DOHH2 (cell line): ENCODE results near the gene UMAD1.

Source experiments
- EZH2phosphoT487 ChIP-seq: fragments of 200-600 bp; sonication (generic); IDR thresholded peaks from 2 replicates; pipeline ENCODE4 v1.6.1; 2017; ENCODE audit warnings: borderline replicate concordance, mild to moderate bottlenecking, antibody characterized with exemption, low read length, moderate library complexity, mixed read lengths
- TF ChIP-seq, protein P1 (sequence below): fragments of 200-600 bp; sonication (generic); IDR thresholded peaks from one replicate; pipeline ENCODE4 v1.5.1; 2014; ENCODE audit warnings: antibody characterized with exemption, mild to moderate bottlenecking, low read depth, low read length; ENCODE audit not compliant: poor library complexity, severe bottlenecking

DNA sequence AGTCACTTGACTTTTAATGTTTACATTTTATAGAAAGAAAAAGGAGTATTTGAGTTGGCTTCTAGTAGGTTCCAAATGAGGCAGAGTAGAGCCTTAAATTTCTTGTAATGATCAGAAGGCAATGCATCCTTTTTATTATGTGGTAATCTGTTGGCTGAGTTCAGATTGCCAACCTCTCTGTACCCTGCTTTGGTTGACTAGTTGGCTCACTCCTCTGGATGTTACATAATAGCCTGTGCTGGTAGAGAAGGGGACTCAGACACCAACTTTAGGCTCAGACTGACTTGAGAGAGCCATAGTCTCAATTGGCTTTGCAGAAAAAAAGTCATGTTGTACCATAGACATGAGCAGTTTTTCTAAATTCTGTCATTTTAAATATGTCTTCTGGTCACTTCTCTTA is 281.3 kb downstream of the UMAD1 start:
- TF ChIP-seq, protein P1, sequence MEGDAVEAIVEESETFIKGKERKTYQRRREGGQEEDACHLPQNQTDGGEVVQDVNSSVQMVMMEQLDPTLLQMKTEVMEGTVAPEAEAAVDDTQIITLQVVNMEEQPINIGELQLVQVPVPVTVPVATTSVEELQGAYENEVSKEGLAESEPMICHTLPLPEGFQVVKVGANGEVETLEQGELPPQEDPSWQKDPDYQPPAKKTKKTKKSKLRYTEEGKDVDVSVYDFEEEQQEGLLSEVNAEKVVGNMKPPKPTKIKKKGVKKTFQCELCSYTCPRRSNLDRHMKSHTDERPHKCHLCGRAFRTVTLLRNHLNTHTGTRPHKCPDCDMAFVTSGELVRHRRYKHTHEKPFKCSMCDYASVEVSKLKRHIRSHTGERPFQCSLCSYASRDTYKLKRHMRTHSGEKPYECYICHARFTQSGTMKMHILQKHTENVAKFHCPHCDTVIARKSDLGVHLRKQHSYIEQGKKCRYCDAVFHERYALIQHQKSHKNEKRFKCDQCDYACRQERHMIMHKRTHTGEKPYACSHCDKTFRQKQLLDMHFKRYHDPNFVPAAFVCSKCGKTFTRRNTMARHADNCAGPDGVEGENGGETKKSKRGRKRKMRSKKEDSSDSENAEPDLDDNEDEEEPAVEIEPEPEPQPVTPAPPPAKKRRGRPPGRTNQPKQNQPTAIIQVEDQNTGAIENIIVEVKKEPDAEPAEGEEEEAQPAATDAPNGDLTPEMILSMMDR: no peak
- no peak for TF ChIP-seq EZH2phosphoT487
